Kidney (tissue), 14 donors: ENCODE measurements around the gene GTF2F1. TPM values are rescaled to one million over a fixed set of nuclear protein-coding genes. Genes with fewer than 3 reads are reported as not detected.
A peak's percentile ranks its signal among the peaks of the same experiment; 100 is the strongest.

Experiments
- DNase-seq, 5 donors: peaks; one replicate each; pipeline ENCODE4 v3.0.0-alpha.2; 2013 to 2020
- FAIRE-seq: peaks from 2 replicates; lab custom pipeline; 2012; peaks lifted over from hg19 to GRCh38; lab: Jason Lieb, UNC
- H3K27ac ChIP-seq, 2 donors: one replicate each; pipeline ENCODE4 v1.7.0; 2013; ENCODE audit warnings: low read depth in 2 of 2, low read length in 2 of 2, inconsistent platforms in 1 of 2
- H3K27me3 ChIP-seq: one replicate; pipeline ENCODE4 v1.7.1; 2013; ENCODE audit warnings: low read length, inconsistent platforms; ENCODE audit not compliant: control insufficient read depth, insufficient read depth
- H3K36me3 ChIP-seq, 3 donors: one replicate each; pipeline versions ENCODE4 v1.7.0 to v1.7.1; 2013; ENCODE audit warnings: low read length in 3 of 3, control low read depth in 1 of 3, inconsistent platforms in 1 of 3; ENCODE audit not compliant: insufficient read depth in 3 of 3, control insufficient read depth in 2 of 3
- H3K4me1 ChIP-seq, 3 donors: one replicate each; pipeline versions ENCODE4 v1.7.0 to v1.7.1; 2013; ENCODE audit warnings: low read length in 3 of 3, inconsistent platforms in 1 of 3, low read depth in 1 of 3; ENCODE audit not compliant: control insufficient read depth in 2 of 3, insufficient read depth in 2 of 3
- H3K4me3 ChIP-seq, 3 donors: one replicate each; pipeline versions ENCODE4 v1.7.0 to v1.8.1; 2013; ENCODE audit warnings: low read length in 3 of 3, control low read depth in 1 of 3, inconsistent platforms in 1 of 3
- H3K9ac ChIP-seq, 3 donors: one replicate each; pipeline versions ENCODE4 v1.7.0 to v1.7.1; 2013; ENCODE audit warnings: low read length in 3 of 3, control low read depth in 1 of 3, inconsistent platforms in 1 of 3
- H3K9me3 ChIP-seq, 3 donors: one replicate each; pipeline versions ENCODE4 v1.7.0 to v1.7.1; 2013; ENCODE audit warnings: low read length in 3 of 3, control low read depth in 1 of 3, inconsistent platforms in 1 of 3; ENCODE audit not compliant: control insufficient read depth in 2 of 3, insufficient read depth in 1 of 3
- CTCF ChIP-seq: IDR thresholded peaks from 3 replicates; pipeline ENCODE4 v1.5.1; 2012; ENCODE audit warnings: mild to moderate bottlenecking, moderate library complexity, borderline replicate concordance; ENCODE audit not compliant: insufficient read depth; ENCODE audit errors: extremely low read depth
- intact Hi-C: fragments of 100-400 bp; cut with DNase I; formaldehyde crosslinking; loops from one replicate; pipeline ENCODE4 v1.11.1; 2022
- polyA plus RNA-seq: library from polyadenylated mRNA; stranded (reverse); fragments of 350-450 nt; fragmentation: Illumina TruSeq; extraction: RNeasy Lipid Tissue Mini Kit (QIAGEN cat#74804); gene quantifications from one replicate; pipeline ENCODE4 v1.2.3, GENCODE V29; 2014; ENCODE audit warnings: low read depth, low replicate concordance; ENCODE audit not compliant: insufficient read depth
- total RNA-seq: library from RNA; stranded (reverse); fragmentation: NEBNext Ultra II Directional; extraction: Animal tissue kit (Norgen Biotek cat#: 25700); gene quantifications from one replicate; pipeline ENCODE4 v1.2.1, GENCODE V29; 2021
- donor health status: control.
- donor health status: control.
- donor health status: control.
- donor health status: control.
- donor health status: control.
- donor health status: DM: yes; HTN: yes; CAD: no.
- donor health status: Normal renal cell carcinoma (clear cell type).

Gene GTF2F1
- total and polyA plus RNA-seq, 2 donors from 2014 or later, result 44.1 to 61.7 TPM

- DNase-seq, result peak in 4 of 5 donors; percentile 47 to 81 (median 68)
- intact Hi-C loops, result no loop called here
- H3K27me3 ChIP-seq, result no peaks in the 10 kb centered on the region
- H3K36me3 ChIP-seq, result peaks cover 5 to 35% (median 14%) of the 10 kb centered on the region in 3 donors
- H3K4me1 ChIP-seq, result peaks cover 0 to 23% (median 9%) of the 10 kb centered on the region in 3 donors
- H3K9ac ChIP-seq, result peak overlapping the region; percentile 75 to 93 (median 86)
- H3K9me3 ChIP-seq, result no peaks in the 10 kb centered on the region
- peak overlapping the region; percentile 56 to 71 for H3K27ac ChIP-seq
- peak overlapping the region; percentile 68 to 93 (median 89) for H3K4me3 ChIP-seq
- no peak for FAIRE-seq
- TF ChIP-seq CTCF, result no peak
Measured at GRCh38 chr19:6423499-6424194, 30.7 kb upstream of the GTF2F1 start.

- no peak for TF ChIP-seq CTCF
- Histone ChIP-seq H3K36me3 (peaks cover 7 to 58% (median 22%) of the 10 kb centered on the region in 3 donors), H3K27me3 (no peaks in the 10 kb centered on the region), H3K9me3 (no peaks in the 10 kb centered on the region), H3K9ac (peak overlapping the region in 2 of 3 donors; percentile 13 to 22), H3K27ac (no peak overlapping the region), H3K4me1 (peaks cover 0 to 23% (median 9%) of the 10 kb centered on the region in 3 donors), H3K4me3 (no peak overlapping the region)
- FAIRE-seq, result no peak
- intact Hi-C loops, result no loop called here
- no peak for DNase-seq
Measured at GRCh38 chr19:6421075-6422014, 28.4 kb upstream of the GTF2F1 start.

GRCh38 chr19:6418562-6418932, 25.6 kb upstream of the GTF2F1 start:
- no peak for TF ChIP-seq CTCF
- Histone ChIP-seq H3K4me3 (no peak overlapping the region), H3K9me3 (no peaks in the 10 kb centered on the region), H3K36me3 (peaks cover 7 to 67% (median 27%) of the 10 kb centered on the region in 3 donors), H3K4me1 (peaks cover 0 to 16% (median 9%) of the 10 kb centered on the region in 3 donors), H3K27me3 (no peaks in the 10 kb centered on the region), H3K27ac (no peak overlapping the region), H3K9ac (no peak overlapping the region)
- intact Hi-C loops, result no loop called here
- FAIRE-seq (no peak), DNase-seq (no peak)
